GM21526 (cell line): Measurements from ENCODE around the gene CRYBA4.

Experiments used
- ATAC-seq: cut with Tn5 transposase; IDR thresholded peaks from one replicate; pipeline ENCODE4 v1.9.1; 2021; ENCODE audit warnings: moderate library complexity; ENCODE audit not compliant: unreplicated experiment, low FRiP score

Gene CRYBA4

DNA sequence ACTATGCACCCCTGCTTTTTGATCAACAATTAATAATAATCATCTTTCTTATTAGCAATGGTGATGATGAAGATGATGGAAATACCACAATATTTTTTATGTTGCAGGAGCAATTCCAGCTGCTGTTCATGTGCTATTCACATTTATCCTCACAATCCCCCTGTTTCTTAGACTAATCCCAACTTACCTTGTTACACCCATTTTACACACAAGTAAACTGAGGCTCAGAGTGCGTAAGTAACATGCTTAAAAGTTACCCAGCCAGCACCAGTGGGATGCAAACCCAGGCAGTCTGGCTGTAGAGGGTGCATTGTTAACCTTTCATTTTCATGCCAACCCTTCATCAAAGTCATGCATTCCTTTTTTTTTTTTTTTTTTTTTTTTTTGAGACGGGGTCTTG lies 1.6 kb upstream of the CRYBA4 start:
- ATAC-seq: no peak

GRCh38 chr22:26623984-26624383 lies 2.2 kb downstream of the CRYBA4 start:
- ATAC-seq: no peak

DNA sequence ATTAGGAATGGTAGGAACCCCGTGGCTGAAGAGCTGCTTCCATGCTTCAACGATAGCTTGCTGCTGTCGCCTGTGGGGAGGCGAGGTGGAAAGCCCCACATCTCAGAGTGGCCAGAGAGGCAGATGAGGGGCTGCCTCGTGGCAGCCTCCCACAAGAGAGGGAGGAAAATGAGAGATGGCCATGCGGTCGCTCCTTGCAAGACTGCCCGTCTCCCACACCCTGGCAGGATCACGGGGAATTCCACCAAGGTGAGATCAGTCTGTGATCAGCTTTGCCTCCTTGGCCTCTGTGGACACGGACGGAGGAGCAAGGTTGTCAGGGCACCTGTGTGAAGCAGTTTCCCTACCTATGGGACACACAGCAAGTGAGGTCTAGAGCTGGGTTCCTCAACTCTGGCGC lies 3.0 kb downstream of the CRYBA4 start:
- ATAC-seq: no peak

GRCh38 chr22:26629988-26630761 lies 8.4 kb downstream of the CRYBA4 start:
- no peak for ATAC-seq

DNA sequence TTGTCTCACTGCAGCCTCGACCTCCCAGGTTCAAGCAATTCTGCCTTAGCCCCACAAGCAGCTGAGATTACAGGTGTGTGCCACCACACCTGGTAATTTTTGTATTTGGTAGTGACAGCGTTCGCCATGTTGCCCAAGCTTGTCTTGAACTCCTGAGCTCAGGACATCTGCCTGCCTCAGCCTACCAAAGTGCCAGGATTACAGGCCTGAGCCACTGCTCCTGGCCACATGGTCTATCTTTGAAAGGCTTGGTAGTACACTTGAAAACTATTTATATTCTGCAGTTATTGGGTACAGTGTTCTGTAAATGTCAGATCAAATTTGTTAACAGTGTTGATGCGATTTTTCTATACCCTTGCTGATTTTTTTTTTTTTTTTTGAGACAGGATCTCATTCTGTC lies 9.5 kb downstream of the CRYBA4 start:
- no peak for ATAC-seq

- ATAC-seq: no peak
Measured at GRCh38 chr22:26632422-26633155, 10.8 kb downstream of the CRYBA4 start.

- ATAC-seq: no peak
Measured at GRCh38 chr22:26634189-26634588, 12.4 kb downstream of the CRYBA4 start.

- no peak for ATAC-seq
Measured at GRCh38 chr22:26635117-26635516, 13.4 kb downstream of the CRYBA4 start.

DNA sequence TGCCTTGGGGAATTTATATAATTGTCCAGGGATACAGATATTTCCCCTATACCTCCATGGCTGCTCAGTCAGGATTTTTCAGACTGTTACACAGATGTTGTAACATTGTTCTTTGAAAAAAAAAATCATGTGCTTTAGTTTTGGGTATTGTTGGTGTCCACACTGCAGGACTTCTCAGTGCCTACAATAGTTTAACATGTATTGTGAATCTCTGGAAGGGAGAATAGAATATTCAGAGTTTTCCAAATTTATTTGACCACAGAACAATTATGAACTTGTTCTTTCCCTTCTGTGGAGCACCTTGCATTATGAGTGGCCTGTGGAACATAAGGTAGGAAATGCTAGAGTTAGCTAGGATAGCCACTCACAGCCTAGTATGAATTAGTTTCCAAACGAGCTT lies 14.5 kb downstream of the CRYBA4 start:
- no peak for ATAC-seq

DNA sequence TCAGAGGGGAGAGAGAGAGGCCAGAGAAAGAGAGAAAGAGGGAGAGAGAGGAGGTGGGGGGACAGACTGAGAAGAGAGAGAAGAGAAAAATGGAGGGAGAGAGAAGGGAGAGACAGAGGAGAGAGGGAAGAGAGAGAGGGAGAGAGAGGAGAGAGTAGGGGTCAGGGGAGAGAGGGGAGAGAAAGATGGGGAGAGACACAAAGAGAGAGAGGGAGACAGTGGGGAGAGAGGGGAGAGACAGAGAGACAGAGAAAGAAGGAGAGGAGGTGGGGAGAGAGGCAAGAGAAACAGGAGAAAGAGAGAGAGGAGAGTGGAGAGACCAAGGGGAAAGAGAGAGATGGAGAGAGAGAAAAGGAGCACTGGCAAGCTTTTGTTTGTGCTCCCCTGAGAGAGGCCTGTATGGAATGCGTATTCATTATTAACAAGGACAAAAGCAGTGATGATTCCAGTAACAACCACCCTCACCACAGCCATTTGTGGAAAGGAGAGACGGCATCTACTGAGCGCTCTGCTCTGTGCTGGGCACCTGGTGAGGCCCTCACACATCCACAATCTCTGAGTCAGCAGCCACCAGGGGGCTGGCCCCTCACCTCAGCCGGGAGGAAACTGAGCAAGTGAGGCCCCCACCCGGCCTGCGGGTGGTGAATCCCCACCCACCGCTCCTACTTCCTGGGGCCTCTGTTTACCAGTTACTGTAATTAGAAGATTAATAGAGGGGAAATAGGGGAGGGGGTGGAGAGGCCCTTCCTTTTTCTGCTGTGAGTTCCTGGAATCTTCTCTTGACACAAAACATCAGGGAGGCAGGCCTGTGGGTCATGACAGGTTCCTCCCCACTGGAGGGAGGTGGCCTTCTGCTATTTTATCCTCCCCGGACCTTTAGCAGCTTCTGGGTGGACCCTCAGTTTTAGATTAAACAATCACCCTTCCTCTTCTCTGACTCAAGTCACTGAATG lies 21.0 kb downstream of the CRYBA4 start:
- no peak for ATAC-seq

- ATAC-seq: no peak
Measured at GRCh38 chr22:26643418-26644100, 21.8 kb downstream of the CRYBA4 start.

DNA sequence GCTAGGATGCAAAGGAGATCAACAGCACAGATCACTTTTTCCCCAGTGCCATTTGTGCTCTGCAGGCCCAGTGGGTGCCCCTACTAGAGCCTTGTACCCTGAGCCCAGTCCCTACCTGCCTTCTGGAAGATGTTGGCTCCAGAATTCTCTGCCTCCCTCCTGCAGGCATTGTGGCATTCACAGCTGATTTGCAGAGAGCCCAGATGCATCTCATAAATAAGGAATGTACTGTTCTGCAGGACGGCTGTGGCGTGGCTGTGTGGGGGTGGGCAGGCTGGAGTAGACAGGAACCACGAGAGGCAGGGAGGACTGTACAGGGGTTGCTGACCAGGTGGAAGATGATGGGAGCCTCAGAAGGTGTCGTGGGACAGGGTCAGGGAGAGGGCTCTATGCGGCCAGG lies 24.4 kb downstream of the CRYBA4 start:
- ATAC-seq: no peak

- no peak for ATAC-seq
Measured at GRCh38 chr22:26648011-26648497, 26.3 kb downstream of the CRYBA4 start.

DNA sequence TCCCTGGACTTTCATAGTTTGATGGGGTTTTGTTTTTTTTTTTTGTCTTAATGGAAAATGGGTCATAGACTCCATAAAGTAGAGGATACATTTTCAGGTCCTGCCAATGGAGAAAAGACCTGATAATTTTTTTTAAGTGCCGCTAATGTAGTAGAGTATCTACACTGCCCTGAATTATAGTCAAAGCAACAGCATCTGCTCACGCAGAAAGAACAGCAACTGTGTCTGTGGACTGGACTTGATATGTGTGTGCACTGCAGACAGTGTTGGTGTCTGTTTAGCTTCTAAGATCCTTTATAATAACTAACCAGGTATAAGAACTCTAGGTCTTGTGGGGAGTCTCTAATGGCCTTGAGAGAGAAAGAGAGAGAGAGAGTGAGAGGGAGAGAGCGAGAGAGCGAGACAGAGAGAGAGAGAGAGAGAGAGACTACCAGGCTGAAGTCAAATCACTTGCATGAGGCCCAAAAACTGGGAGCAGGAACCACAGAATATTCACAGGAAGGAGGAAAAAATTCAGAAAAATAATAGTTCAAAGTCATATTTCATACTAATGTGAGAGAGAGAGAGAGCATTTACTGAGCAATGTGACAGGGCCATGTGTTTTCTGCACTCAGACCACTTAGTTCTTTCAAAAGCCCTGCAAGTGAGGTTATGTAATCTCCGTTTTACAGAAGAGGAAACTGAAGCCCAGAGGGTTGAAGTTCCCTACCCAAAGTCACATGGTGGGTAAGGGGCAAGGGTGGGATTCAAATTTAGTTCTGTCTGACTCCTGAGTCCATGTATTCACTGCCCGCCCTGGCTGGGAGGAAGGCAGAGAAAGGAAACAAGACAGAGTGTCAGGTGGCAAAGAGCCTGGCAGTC lies 27.0 kb downstream of the CRYBA4 start:
- no peak for ATAC-seq

DNA sequence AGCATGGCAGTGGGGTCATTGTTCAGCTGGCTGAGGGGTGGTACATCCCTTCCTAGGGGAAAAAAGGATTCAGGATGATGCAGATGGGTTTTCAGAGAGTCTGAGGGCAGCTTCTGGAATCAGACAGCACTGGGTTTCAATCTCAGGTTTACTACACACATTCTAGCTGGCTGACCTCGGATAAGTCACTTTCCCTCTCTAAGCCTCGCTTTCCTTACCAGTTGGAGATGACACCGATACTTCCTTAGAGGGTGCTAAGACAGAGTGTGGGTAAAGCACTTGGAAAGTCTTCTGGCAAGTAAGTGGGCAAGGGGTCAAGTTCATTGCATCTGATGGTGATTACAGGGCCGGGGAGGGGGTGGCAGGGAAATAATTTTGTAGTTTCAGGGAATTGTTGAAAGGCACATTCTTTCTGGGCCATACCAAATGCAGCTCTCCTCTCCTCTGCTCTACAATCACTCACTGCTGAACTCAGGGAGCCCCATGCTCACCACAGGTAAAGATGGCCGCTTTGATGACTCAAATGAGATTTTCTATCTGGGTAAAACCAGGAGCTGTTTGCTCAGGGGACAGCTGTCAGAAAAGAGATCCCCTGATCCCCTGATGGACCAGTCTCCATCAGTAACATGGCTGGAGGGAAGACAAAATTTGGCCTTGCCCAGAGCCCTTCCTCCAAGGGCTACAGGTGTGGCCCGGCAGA lies 29.1 kb downstream of the CRYBA4 start:
- ATAC-seq: no peak

- ATAC-seq: no peak
Measured at GRCh38 chr22:26651815-26652214, 30.1 kb downstream of the CRYBA4 start.

DNA sequence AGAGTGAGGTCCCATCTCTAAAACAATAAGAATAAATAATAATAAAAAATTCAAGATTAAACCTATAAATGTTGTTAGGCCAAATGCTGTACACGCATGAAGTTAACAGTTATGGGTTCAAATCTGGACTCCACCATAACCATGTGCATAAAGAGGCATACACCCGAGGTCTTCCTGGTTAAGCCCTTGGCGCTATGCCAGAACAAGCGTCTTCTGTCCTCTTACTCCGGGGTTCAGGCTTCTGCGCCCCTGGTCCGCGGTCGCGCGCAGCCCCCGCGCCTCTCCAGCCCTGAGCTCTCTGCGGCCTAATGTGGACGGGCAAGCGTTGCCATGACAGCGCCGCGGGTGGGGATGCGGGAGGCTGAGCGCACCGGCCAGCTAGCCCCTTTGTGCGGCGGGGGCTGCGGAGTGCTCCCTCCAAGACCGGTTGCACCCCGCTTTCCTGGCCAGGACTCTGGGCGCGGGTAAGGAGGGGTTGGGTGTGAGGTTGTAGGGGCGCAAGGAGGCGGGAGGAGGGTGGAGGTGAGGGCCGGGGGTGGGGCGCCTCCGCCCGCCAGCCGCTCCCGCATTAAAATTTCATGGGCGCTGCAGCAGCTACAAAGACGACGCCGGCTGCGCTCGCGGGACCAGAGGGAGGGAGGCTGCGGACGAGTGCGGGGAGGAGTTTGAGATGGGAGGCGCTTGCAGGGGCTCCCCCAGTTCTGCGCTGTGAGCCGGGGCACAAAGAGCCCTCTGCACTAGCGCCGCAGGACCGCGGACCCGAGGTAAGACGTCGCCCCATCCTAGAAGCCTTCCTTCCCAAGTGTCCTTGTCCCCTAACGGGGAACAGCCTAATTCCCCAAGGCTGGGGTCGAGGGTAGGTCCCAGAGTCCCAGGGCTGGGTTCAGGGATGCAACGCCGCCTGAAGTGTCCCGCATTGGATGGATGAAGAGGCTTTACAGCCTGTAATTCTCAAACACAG lies 35.4 kb downstream of the CRYBA4 start, which contains the start of gene MIAT:
Gene MIAT, plus strand, starts transcription at position 698 of the 961 bp plus-strand sequence.
- no peak for ATAC-seq
